Cardiac muscle cell (in vitro differentiated cells and primary cell): ENCODE results near the gene CD46. TPM values are rescaled to one million over a fixed set of nuclear protein-coding genes. Genes with fewer than 3 reads are reported as not detected.

Experiments used
- DNase-seq, 2 donors: peaks; one replicate each; pipeline versions ENCODE4 v3.0.0 to v3.0.0-alpha.2; 2010 to 2017; ENCODE audit warnings: low read depth in 1 of 2, low spot score in 1 of 2
- H3K27ac ChIP-seq: fragments of 200-600 bp; sonication (generic); 2 replicates; pipeline ENCODE4 v1.5.1; 2016
- H3K27me3 ChIP-seq: fragments of 200-600 bp; sonication (generic); 2 replicates; pipeline ENCODE4 v1.6.0; 2016; ENCODE audit warnings: control low read depth
- H3K36me3 ChIP-seq: fragments of 200-600 bp; sonication (generic); 2 replicates; pipeline ENCODE4 v1.5.1; 2016; ENCODE audit warnings: control low read depth
- H3K4me1 ChIP-seq: fragments of 200-600 bp; sonication (generic); 2 replicates; pipeline ENCODE4 v1.8.1; 2017; ENCODE audit warnings: low read depth, mild to moderate bottlenecking, mixed run types
- H3K4me3 ChIP-seq: fragments of 200-600 bp; sonication (generic); 2 replicates; pipeline ENCODE4 v1.5.1; 2016; ENCODE audit warnings: mild to moderate bottlenecking
- H3K9me3 ChIP-seq: fragments of 200-600 bp; sonication (generic); 2 replicates; pipeline ENCODE4 v1.5.1; 2017; ENCODE audit warnings: low read depth, mild to moderate bottlenecking, control low read depth
- polyA plus RNA-seq: library from polyadenylated mRNA; unstranded; fragments of >200 nt; fragmentation: Nextera tagmentation; extraction: Ambion mirVana; gene quantifications from 2 replicates; pipeline ENCODE4 v1.2.1, GENCODE V29; 2016
- total RNA-seq: library from RNA; depleted of rRNA; stranded (reverse); fragments of >200 nt; gene quantifications from 2 replicates; pipeline ENCODE4 v1.2.3, GENCODE V29; 2016
- TF ChIP-seq, protein P1 (sequence below): IDR thresholded peaks from 2 replicates; pipeline ENCODE4 v1.5.1; 2012; ENCODE audit warnings: low read depth, mild to moderate bottlenecking, low read length

The CD46 gene
- total and polyA plus RNA-seq, 2 experiments from 2014 or later = 91.7 to 123 TPM

DNA sequence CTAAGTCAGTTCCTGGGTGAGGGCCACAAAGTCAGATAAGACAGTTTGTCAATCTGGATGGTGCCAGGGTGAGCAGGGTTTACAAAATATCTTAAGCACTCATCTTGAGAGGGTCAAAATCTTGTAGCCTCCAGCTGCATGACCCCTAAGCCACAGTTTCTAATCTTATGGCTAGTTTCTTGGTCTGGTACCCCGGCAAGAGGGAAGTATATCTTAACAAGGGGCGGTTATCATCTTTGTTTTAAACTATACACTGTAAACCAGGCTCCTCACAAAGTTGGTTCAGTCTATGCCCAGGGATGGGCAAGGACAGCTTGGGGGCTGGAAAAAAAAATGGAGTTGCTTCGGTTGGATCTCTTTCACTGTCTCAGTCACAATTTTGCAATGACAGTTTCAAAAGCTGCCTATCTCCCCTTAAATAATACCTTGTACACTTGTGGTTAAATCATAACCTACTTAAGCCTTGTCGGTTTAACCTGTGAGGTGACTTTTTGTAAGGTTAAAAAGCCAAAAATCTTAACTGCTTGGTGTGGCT lies 7.8 kb upstream of the CD46 start:
- Histone ChIP-seq H3K36me3 (no peaks in the 10 kb centered on the region), H3K9me3 (no peaks in the 10 kb centered on the region), H3K4me1 (no peaks in the 10 kb centered on the region), H3K27me3 (no peaks in the 10 kb centered on the region), H3K27ac (no peak overlapping the region), H3K4me3 (no peak overlapping the region)
- DNase-seq = no peak
- TF ChIP-seq, protein P1, sequence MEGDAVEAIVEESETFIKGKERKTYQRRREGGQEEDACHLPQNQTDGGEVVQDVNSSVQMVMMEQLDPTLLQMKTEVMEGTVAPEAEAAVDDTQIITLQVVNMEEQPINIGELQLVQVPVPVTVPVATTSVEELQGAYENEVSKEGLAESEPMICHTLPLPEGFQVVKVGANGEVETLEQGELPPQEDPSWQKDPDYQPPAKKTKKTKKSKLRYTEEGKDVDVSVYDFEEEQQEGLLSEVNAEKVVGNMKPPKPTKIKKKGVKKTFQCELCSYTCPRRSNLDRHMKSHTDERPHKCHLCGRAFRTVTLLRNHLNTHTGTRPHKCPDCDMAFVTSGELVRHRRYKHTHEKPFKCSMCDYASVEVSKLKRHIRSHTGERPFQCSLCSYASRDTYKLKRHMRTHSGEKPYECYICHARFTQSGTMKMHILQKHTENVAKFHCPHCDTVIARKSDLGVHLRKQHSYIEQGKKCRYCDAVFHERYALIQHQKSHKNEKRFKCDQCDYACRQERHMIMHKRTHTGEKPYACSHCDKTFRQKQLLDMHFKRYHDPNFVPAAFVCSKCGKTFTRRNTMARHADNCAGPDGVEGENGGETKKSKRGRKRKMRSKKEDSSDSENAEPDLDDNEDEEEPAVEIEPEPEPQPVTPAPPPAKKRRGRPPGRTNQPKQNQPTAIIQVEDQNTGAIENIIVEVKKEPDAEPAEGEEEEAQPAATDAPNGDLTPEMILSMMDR = no peak

- Histone ChIP-seq H3K27ac (no peak overlapping the region), H3K4me1 (no peaks in the 10 kb centered on the region), H3K9me3 (no peaks in the 10 kb centered on the region), H3K4me3 (no peak overlapping the region), H3K27me3 (no peaks in the 10 kb centered on the region), H3K36me3 (no peaks in the 10 kb centered on the region)
- DNase-seq = peak in 1 of 2 donors; percentile 52
- TF ChIP-seq, protein P1 = no peak
Observed at GRCh38 chr1:207745285-207745684, 6.6 kb upstream of the CD46 start.

GRCh38 chr1:207745839-207746767 lies 5.8 kb upstream of the CD46 start:
- Histone ChIP-seq H3K27ac (no peak overlapping the region), H3K36me3 (no peaks in the 10 kb centered on the region), H3K4me1 (no peaks in the 10 kb centered on the region), H3K4me3 (no peak overlapping the region), H3K9me3 (no peaks in the 10 kb centered on the region), H3K27me3 (no peaks in the 10 kb centered on the region)
- TF ChIP-seq, protein P1 = no peak
- DNase-seq = no peak

DNA sequence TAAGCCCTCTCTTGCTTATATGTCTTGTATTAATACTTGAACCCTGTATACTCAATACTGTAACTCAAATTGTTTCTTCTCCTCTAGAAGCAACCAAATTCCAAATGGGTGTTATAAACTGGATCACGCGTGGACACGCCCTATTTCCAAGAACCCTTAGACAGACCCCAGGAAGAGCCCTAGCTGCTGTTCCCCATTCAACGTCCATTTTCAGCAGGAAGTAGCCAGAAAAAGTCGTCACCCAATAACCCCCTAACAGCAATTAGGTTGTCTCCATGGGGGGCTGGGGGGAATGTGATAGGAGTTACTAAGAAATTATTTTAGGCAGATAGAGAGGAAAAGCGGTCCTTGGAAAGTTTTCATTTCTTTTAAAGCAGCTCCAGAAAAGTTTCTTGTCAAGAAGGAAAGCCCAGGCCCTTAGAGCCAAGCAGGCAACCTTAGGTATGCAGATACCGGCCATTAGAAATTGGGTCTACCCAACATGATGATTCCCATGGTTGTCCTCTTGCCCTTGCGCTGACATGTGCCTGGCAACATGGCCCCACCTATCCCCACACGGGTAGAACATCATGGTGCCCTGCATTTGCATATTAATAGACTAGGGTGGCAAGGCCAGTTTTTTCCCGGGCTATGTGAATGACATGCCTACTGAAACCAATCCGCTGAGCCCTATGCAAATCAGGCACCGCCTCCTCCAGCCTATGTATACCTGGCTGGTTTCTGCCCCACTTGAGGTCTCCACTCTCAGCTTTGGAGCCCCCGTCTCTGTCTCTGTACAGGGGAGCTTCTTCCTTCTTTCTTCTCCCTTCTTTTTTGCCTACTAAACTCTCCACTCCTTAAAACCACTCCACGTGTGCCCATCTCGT lies 4.0 kb upstream of the CD46 start:
- H3K4me1 ChIP-seq = no peaks in the 10 kb centered on the region
- no peak overlapping the region for H3K27ac ChIP-seq
- H3K27me3 ChIP-seq = no peaks in the 10 kb centered on the region
- no peaks in the 10 kb centered on the region for H3K9me3 ChIP-seq
- TF ChIP-seq, protein P1 = no peak
- H3K4me3 ChIP-seq = no peak overlapping the region
- DNase-seq = no peak
- H3K36me3 ChIP-seq = no peaks in the 10 kb centered on the region

- TF ChIP-seq, protein P1 = no peak
- Histone ChIP-seq H3K4me3 (no peak overlapping the region), H3K27me3 (no peaks in the 10 kb centered on the region), H3K27ac (no peak overlapping the region), H3K36me3 (no peaks in the 10 kb centered on the region), H3K9me3 (no peaks in the 10 kb centered on the region), H3K4me1 (peaks cover 9% of the 10 kb centered on the region)
- no peak for DNase-seq
Observed at GRCh38 chr1:207748737-207749528, 2.9 kb upstream of the CD46 start.
